ENCODE data around the gene C1orf53.
"Not testable (repeated sequence)": the region's sequence is repeated elsewhere in the genome, so short reads cannot be mapped to it uniquely, and the experiment has no call there.

C1orf53 gene

DNA sequence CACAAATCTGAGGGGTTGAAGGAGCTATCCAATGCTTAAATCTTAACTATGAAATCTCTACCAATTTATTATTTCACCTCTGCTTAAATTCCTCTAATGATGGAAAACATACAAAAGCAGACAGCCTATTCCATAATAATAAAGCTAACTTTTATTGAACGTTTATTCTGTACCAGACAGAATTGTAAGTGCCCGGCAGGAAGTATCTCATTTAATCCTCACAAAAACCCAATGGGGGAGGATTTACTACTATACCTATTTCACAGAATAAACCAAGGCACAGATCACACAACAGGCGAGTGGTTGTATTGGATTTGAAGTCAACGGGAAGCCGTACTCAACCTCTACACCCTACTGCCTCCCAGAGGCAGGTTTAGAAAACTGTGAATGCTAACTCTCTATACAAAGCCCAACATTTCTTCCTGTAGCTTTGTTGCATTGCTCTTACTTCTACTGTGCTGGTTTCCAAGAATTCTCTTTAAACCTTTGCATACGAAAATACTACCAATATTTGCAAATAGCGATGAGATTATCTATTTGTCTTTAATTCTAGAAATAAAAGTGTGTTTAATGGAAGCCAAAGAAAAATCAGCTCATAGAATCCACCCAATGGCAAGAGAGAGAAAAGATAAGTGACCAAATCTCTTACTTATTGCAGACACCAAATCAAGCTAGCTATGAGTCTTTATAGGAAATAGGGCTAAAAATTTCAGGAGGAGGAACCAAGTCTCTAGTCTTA is 33.5 kb upstream of the C1orf53 start:
- ChIA-PET CTCF (interaction anchor here (0.6 to 3.3 kb wide), 40 partner anchors 10 to 598 kb away, joined by 3 to 17 read pairs (median 4); partner anchors contain the start of gene C1orf53), POLR2A (no interaction called here)
- DNase-seq (ENCODE audit: extremely low spot score): peak; percentile 36
- TF ChIP-seq, protein P1, sequence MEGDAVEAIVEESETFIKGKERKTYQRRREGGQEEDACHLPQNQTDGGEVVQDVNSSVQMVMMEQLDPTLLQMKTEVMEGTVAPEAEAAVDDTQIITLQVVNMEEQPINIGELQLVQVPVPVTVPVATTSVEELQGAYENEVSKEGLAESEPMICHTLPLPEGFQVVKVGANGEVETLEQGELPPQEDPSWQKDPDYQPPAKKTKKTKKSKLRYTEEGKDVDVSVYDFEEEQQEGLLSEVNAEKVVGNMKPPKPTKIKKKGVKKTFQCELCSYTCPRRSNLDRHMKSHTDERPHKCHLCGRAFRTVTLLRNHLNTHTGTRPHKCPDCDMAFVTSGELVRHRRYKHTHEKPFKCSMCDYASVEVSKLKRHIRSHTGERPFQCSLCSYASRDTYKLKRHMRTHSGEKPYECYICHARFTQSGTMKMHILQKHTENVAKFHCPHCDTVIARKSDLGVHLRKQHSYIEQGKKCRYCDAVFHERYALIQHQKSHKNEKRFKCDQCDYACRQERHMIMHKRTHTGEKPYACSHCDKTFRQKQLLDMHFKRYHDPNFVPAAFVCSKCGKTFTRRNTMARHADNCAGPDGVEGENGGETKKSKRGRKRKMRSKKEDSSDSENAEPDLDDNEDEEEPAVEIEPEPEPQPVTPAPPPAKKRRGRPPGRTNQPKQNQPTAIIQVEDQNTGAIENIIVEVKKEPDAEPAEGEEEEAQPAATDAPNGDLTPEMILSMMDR (IDR thresholded peaks at IDR 0.05; ENCODE audit: control extremely low read depth, extremely low read depth, low read depth, missing control alignments): peak; percentile 58

DNA sequence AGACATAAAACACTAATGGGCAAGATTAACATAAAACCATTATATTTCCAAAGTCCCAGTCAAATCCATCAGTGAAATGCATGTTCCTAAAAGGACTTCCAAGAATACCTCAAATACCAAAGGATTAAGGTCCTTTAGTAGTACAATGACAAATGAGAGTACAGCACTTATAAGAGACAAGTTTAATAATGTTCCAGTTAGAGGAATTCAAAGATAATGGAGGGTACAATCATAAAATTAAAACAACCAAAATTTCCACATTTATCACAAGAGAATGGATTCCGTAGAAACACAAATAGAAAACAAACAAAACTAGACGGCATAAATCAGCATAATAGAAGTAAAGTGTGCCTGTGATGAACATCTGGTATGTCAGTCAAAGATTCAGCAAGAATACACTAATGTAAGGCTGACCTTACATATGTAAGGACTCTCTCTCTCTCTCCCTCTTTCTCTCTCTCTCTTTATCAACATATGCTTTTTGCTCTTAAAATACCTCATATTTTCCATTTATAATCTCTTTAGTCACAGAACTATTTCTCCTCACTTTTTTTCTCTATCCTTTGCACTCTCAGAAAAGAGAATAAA is 32.8 kb upstream of the C1orf53 start:
- POLR2A ChIA-PET: no interaction called here
- TF ChIP-seq, protein P1 (IDR thresholded peaks at IDR 0.05; ENCODE audit: control extremely low read depth, extremely low read depth, low read depth, missing control alignments): no peak
- CTCF ChIA-PET: interaction anchor here (0.6 to 3.3 kb wide), 34 partner anchors 10 to 497 kb away, joined by 3 to 17 read pairs (median 4); partner anchors contain the start of gene C1orf53
- DNase-seq (ENCODE audit: extremely low spot score): no peak

DNA sequence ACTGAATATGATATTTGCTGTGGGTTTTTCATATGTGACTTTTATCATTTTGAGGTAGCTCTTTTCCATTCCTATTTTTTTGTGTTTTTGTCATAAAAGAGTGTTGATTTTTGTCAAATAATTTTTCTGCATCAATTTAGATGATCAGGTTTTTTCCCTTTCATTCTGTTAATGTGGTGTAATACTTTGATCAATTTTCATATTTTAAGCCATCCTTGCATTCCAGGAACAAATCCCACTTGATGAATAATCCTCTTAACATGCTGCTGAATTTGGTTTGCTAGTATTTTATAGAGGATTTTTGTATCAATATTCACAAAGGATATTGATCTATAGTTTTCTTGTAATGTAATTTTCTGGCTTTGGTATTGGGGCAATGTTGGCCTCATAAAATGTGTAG is 25.5 kb upstream of the C1orf53 start:
- ChIA-PET CTCF (no interaction called here), POLR2A (no interaction called here)
- no peak for DNase-seq (ENCODE audit: extremely low spot score)
- TF ChIP-seq, protein P1 (IDR thresholded peaks at IDR 0.05; ENCODE audit: control extremely low read depth, extremely low read depth, low read depth, missing control alignments): no peak

DNA sequence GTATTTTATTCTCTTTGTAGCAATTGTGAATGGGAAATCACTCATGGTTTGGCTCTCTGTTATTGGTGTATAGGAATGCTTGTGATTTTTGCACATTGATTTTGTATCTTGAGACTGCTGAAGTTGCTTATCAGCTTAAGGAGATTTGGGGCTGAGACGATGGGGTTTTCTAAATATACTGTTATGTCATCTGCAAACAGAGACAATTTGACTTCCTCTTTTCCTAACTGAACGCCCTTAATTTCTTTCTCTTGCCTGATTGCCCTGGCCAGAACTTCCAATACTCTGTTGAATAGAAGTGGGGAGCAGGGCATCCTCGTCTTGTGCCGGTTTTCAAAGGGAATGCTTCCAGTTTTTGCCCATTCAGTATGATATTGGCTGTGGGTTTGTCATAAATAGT is 22.0 kb upstream of the C1orf53 start:
- CTCF ChIA-PET: interaction anchor here (2.7 kb wide), 1 partner anchor 12 kb away, joined by 10 read pairs; no protein-coding TSS in a partner anchor
- DNase-seq (ENCODE audit: extremely low spot score); POLR2A ChIA-PET: not testable (repeated sequence)

DNA sequence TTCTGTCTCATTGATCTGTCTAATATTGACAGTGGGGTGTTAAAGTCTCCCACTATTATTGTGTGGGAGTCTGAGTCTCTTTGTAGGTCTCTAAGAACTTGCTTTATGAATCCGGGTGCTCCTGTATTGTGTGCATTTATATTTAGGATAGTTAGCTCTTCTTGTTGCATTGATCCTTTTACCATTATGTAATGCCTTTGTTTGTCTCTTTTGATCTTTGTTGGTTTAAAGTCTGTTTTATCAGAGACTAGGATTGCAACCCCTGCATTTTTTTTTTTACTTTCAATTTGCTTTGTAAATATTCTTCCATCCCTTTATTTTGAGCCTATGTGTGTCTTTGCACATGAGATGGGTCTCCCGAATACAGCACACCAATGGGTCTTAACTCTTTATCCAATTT is 20.2 kb upstream of the C1orf53 start:
- DNase-seq (ENCODE audit: extremely low spot score); POLR2A ChIA-PET; CTCF ChIA-PET: not testable (repeated sequence)

DNA sequence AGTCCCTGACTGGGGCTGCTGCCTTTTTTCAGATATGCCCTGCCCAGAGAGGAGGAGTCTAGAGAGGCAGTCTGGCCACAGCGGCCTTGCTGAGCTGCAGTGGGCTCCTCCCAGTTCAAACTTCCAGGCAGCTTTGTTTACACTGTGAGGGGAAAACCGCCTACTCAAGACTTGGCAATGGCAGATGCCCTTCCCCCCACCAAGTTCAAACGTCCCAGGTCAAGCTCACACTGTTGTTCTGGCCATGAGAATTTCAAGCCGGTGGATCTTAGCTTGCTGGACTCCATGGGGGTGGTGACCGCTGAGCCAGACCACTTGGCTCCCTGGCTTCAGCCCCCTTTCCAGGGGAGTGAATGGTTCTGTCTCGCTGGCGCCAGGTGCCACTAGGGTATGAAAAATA is 18.3 kb upstream of the C1orf53 start:
- ChIA-PET POLR2A (no interaction called here), CTCF (no interaction called here)
- DNase-seq (ENCODE audit: extremely low spot score): no peak
- TF ChIP-seq, protein P1 (IDR thresholded peaks at IDR 0.05; ENCODE audit: control extremely low read depth, extremely low read depth, low read depth, missing control alignments): no peak

DNA sequence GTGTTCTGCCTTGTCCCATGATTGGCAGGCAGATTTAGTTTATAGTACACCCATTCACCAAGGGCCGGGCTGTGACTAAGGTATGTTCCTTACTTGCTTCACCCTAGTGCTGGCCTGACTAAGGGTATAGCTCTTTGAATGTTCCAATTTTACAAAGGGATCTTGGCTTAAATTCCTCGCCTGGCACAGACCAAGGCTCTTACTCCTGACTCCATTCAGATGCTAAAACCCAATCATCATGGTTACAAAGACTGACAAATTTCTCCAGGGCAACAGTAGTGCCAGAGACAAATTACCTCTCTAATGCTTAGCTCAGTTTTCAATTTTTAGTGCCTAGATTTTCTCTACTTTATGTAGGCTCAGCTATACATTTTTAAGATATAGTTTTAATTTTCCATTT is 11.5 kb upstream of the C1orf53 start:
- TF ChIP-seq, protein P1 (IDR thresholded peaks at IDR 0.05; ENCODE audit: control extremely low read depth, extremely low read depth, low read depth, missing control alignments): no peak
- DNase-seq (ENCODE audit: extremely low spot score): no peak
- POLR2A ChIA-PET: no interaction called here
- CTCF ChIA-PET: interaction anchor here (1.1 to 1.6 kb wide), 3 partner anchors 22 to 404 kb away, joined by 3 read pairs; no protein-coding TSS in a partner anchor
